GM12875 (cell line): Measurements from ENCODE around the gene CACUL1.
"Not testable (repeated sequence)": the region's sequence is repeated elsewhere in the genome, so short reads cannot be mapped to it uniquely, and the experiment has no call there.

Experiments
- H3K4me3 ChIP-seq: one replicate; pipeline ENCODE4 v1.5.1; 2011; ENCODE audit warnings: low read depth, low read length, control low read depth
- TF ChIP-seq, protein P1 (sequence below): IDR thresholded peaks from 2 replicates; pipeline ENCODE4 v1.5.1; 2011; ENCODE audit warnings: low read depth, mild to moderate bottlenecking, control low read depth, inconsistent platforms, low read length, moderate library complexity, borderline replicate concordance; ENCODE audit not compliant: insufficient read depth

Gene CACUL1

DNA sequence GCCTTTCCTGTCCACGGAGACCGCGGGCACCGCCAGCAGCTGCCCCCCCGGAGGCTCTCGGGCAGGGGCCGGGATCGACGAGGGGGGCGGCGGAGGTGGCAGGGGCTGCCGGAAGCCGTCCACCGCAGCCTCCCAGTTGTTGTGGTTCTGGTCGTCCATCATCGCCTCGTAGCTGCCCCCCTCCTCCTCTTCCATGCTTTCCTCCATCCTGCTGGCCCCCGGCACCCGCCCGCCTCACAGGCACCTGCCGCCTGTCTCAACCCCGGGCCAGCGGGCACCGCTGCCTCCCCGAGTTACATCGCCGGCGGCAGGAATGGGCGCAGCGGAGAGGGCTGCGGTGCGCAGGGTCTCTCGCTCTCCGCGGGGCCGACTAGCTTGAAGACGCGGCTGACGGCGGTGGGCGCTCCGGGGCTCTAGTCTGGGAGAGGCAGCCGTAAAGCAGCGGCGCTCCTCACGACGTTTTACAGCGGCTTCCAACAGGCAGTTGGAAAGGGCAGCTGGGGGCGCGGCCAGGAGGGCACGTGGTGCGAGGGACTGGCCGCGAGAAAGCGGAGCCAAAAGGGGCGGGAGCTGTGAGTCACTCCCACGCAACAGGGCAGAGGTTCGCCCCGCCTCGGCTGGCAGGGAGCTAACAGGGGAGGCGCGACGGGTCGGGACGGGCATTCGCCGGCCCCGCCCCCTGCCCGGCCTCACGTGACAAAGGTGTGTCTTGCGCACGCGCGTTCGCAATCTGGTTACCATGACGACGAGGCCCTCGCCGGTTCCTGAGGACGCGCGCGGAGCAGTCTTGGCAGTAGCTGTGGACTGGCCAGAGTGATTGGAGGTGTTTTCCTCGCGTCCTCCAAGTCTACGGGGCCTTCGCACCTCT, at the start of gene CACUL1:
Gene CACUL1, minus strand, starts transcription at position 415 of the 868 bp plus-strand sequence. Its CDS starts 208 bp downstream, at position 207.
- TF ChIP-seq, protein P1, sequence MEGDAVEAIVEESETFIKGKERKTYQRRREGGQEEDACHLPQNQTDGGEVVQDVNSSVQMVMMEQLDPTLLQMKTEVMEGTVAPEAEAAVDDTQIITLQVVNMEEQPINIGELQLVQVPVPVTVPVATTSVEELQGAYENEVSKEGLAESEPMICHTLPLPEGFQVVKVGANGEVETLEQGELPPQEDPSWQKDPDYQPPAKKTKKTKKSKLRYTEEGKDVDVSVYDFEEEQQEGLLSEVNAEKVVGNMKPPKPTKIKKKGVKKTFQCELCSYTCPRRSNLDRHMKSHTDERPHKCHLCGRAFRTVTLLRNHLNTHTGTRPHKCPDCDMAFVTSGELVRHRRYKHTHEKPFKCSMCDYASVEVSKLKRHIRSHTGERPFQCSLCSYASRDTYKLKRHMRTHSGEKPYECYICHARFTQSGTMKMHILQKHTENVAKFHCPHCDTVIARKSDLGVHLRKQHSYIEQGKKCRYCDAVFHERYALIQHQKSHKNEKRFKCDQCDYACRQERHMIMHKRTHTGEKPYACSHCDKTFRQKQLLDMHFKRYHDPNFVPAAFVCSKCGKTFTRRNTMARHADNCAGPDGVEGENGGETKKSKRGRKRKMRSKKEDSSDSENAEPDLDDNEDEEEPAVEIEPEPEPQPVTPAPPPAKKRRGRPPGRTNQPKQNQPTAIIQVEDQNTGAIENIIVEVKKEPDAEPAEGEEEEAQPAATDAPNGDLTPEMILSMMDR = no peak
- peak within 1 kb of the TSS; percentile 96 for H3K4me3 ChIP-seq

DNA sequence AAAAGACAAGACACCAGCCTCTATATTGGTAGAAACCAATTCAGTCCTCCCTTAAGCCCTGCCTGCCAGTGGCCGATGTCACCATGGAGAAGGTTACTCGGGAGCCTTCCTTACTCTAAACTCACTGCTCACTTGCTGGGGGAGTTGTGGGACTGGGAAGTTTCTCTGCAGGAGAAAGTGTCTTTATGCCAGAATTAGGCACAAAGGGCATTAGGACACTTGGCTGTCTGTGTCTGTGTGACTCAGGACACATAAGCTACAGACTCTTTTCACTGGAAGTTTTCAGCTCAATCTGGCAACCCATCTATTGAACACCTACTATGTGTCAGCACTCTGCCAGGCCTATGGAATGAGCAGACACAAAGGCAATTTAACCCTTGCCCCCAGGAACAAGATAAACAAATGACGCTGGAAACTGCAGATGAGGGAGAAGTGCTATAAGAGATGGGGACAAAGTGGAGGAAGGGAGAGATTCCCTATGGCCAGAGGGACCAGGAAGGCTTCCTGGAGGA, 49.5 kb upstream of the CACUL1 start:
- TF ChIP-seq, protein P1 = no peak

DNA sequence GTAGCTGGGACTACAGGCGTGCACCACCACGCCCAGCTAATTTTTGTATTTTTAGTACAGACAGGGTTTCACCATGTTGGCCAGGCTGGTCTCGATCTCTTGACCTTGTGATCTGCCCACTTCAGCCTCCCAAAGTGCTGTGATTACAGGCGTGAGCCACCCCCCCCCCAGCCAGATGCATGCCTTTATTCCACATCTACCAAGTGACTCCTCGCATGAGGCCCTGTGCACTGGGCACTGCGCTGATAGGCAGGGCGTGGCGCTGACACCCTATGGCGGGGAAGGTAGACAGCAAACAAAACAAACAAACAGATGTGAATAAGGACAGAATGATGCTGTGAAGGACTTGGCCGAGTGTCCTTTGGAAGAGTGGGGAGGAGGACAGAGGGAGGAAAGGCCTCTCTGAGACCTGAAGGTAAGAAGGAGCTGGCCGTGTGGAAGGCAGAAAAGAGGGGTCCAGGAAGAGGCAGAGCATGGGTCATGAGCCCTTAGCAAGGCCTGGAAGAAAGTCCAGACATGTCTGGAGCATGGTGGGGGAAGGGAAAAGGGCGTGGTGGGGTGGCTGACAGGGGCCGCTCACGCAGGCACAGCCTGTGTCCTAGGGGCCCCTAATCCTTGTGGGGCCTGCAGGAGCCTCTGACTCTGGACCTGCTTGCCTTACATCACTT, 47.5 kb upstream of the CACUL1 start:
- TF ChIP-seq, protein P1 = no peak
- no peak overlapping the region for H3K4me3 ChIP-seq

More for the DNA sequence above, 49.5 kb upstream of the CACUL1 start:
- H3K4me3 ChIP-seq = no peak overlapping the region

DNA sequence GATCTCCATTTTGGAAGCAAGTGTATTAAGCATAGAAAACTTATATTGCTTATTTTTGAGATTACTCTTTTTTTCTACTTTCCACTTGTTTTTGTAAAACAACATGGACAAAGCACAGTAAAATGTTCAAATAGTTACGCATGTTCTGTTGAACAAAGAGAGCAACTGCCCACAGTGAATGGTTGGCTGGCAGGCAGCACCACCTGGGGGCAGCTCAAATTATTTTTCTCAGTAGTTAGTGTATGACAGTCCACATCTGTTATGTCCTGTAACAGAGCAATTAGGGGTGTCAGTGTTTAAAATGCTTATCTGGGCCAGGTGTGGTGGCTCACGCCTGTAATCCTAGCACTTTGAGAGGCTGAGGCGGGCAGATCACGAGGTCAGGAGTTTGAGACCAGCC, 46.1 kb upstream of the CACUL1 start:
- TF ChIP-seq, protein P1 = peak; percentile 32; the same call in 1 of the 2 replicates
- H3K4me3 ChIP-seq = no peak overlapping the region

DNA sequence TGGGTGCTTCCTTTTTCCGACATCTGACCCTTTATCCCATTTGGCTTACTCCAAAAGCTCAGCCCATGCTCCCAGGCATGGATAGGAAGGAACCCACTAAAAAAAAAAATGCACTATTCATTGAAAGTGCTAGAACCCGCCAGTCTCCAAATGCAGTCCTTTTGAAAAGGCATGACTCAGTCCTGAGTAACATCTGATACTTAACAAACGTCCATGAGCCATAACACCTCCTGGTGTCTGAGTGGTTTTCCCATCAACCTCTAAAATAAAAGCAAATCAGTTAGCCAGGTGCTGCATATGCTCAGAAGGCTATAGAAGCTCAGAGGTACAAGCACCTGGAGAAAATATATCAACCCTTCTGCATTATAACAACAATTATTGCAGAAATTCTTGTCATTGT, 45.0 kb upstream of the CACUL1 start:
- H3K4me3 ChIP-seq = no peak overlapping the region
- TF ChIP-seq, protein P1 = no peak

DNA sequence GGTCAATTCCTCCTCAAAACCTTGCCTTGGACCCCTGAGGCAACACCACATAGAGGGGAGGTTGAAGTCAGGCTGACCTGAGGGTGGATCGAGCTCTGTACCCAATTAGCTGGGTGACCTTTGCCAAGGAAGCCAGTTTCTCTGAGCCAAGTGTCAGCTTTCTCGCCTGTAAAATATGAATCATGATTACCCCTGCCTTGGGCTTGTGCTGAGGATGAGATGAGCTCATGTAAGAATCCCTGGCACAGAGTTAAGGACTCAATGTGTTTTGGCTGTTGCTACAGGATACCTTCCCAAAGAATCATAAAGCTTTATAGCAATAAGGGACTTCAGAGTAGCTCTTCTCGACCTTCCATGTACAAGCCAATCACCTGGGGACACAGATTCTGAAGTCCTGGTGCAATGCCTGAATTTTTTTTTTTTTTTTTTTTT, 43.5 kb upstream of the CACUL1 start:
- no peak overlapping the region for H3K4me3 ChIP-seq
- TF ChIP-seq, protein P1 = no peak

DNA sequence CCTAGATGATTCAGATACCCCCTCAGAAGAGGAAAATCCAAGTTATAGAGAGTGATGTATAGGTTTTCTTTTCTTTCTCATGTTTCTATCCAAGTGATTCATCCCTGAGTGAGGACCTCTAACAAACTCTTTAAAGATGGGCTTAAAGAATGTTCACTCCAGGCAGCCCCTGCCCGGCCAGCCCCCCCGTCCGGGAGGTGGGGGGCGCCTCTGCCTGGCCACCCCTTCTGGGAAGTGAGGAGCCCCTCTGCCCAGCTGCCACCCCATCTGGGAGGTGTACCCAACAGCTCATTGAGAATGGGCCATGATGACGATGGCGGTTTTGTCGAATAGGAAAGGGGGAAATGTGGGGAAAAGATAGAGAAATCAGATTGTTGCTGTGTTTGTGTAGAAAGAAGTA, 40.2 kb upstream of the CACUL1 start:
- not testable (repeated sequence) for H3K4me3 ChIP-seq
